ENCODE data around the gene ADAMTS3. TPM values are rescaled to one million over a fixed set of nuclear protein-coding genes. Genes with fewer than 3 reads are reported as not detected.

The ADAMTS3 gene
- total RNA-seq, 2 donors from 2014 or later: 5.8 to 13.0 TPM

DNA sequence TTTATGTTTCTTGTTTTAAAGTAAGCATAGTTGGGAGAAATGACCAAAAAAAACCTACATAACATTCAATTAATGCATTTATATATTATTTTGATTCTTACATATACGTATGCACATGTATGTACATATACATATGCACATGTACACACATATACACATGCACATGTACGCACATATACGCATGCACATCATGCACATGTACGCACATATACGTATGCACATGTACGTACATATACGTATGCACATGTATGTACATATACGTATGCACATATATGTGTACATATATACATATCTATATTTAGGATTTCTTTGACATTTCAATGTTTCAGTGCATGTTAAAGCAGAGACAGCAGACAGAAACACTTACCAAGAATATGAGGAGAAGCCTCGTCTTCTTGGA lies 263.4 kb downstream of the ADAMTS3 start:
- Mint-ChIP-seq H3K4me3 (no peak overlapping the region), H3K27ac (no peak overlapping the region), H3K36me3 (ENCODE audit: low read depth) (no peaks in the 10 kb centered on the region), H3K4me1 (peaks cover 2% of the 10 kb centered on the region), H3K9me3 (no peaks in the 10 kb centered on the region), H3K27me3 (ENCODE audit: insufficient read depth) (no peaks in the 10 kb centered on the region)
- DNase-seq: no peak
- no peaks in the 10 kb centered on the region for H3K4me1 ChIP-seq (ENCODE audit: control insufficient read depth, insufficient read depth, low read length)
- no peak for TF ChIP-seq CTCF (conservative IDR thresholded peaks at IDR 0.05)
- no peak overlapping the region for H3K9ac ChIP-seq (ENCODE audit: extremely low read depth, low read length, poor library complexity, severe bottlenecking)
- WGBS, 2 experiments (ENCODE audit: insufficient coverage in 1 of 2, insufficient read length in 1 of 2): 94 to 100% methylated on average over 4 to 8 of the region's 9 CpGs
- H3K27me3 ChIP-seq (ENCODE audit: control insufficient read depth, insufficient read depth, low read length, poor library complexity, severe bottlenecking): no peaks in the 10 kb centered on the region
- no peaks in the 10 kb centered on the region for H3K9me3 ChIP-seq (ENCODE audit: control insufficient read depth, low read length)
- H3K27ac ChIP-seq (ENCODE audit: low read depth, low read length): no peak overlapping the region
- no peak overlapping the region for H3K4me3 ChIP-seq (ENCODE audit: low read length)
- H3K36me3 ChIP-seq (ENCODE audit: control insufficient read depth, insufficient read depth, low read length): no peaks in the 10 kb centered on the region

GRCh38 chr4:72305080-72305479 lies 263.9 kb downstream of the ADAMTS3 start:
- WGBS, 2 experiments (ENCODE audit: insufficient coverage in 1 of 2, insufficient read length in 1 of 2): 80 to 88% methylated on average over 2 to 3 of the region's 4 CpGs
- Mint-ChIP-seq H3K27ac (no peak overlapping the region), H3K9me3 (no peaks in the 10 kb centered on the region), H3K36me3 (ENCODE audit: low read depth) (no peaks in the 10 kb centered on the region), H3K4me3 (no peak overlapping the region), H3K4me1 (peaks cover 2% of the 10 kb centered on the region), H3K27me3 (ENCODE audit: insufficient read depth) (no peaks in the 10 kb centered on the region)
- H3K36me3 ChIP-seq (ENCODE audit: control insufficient read depth, insufficient read depth, low read length): no peaks in the 10 kb centered on the region
- no peak overlapping the region for H3K9ac ChIP-seq (ENCODE audit: extremely low read depth, low read length, poor library complexity, severe bottlenecking)
- no peak for DNase-seq
- no peaks in the 10 kb centered on the region for H3K4me1 ChIP-seq (ENCODE audit: control insufficient read depth, insufficient read depth, low read length)
- H3K4me3 ChIP-seq (ENCODE audit: low read length): no peak overlapping the region
- H3K27ac ChIP-seq (ENCODE audit: low read depth, low read length): no peak overlapping the region
- H3K9me3 ChIP-seq (ENCODE audit: control insufficient read depth, low read length): no peaks in the 10 kb centered on the region
- TF ChIP-seq CTCF (conservative IDR thresholded peaks at IDR 0.05): no peak
- H3K27me3 ChIP-seq (ENCODE audit: control insufficient read depth, insufficient read depth, low read length, poor library complexity, severe bottlenecking): no peaks in the 10 kb centered on the region

DNA sequence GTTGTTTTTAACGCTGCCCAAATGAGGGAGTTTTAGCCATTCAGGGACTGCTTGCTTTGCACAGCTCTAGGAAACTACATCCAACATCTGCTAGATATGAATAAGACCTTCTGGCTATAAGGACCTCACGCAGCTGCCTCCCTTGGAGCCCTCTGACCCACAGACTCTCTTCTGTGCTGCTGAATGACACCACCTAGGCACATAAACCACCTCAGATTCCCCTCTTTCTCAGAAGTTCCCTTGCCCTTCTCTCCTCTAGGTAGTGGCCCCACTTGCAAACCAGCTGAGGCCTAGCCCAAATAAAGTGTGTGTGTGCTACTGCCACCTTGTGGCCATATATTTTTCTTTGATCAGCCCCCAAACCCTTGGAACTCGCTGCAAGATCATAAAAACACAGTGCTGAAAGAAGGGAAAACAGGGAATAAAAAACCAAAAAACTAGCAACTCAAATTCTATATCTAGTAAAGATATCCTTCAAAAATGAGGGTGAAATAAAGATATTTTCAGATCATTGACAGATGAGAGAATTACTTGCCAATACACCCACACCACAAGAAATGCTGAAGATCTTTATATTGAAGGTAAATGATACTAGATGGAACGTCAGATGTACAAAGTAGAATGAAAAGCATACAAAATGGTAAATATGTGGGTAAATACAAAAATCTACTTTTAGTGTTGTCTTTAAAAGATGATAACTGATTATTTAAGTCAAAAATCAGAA lies 265.9 kb downstream of the ADAMTS3 start:
- Histone ChIP-seq H3K27me3 (ENCODE audit: control insufficient read depth, insufficient read depth, low read length, poor library complexity, severe bottlenecking) (no peaks in the 10 kb centered on the region), H3K4me1 (ENCODE audit: control insufficient read depth, insufficient read depth, low read length) (no peaks in the 10 kb centered on the region), H3K9me3 (ENCODE audit: control insufficient read depth, low read length) (no peaks in the 10 kb centered on the region), H3K9ac (ENCODE audit: extremely low read depth, low read length, poor library complexity, severe bottlenecking) (no peak overlapping the region), H3K4me3 (ENCODE audit: low read length) (no peak overlapping the region), H3K27ac (ENCODE audit: low read depth, low read length) (no peak overlapping the region), H3K36me3 (ENCODE audit: control insufficient read depth, insufficient read depth, low read length) (no peaks in the 10 kb centered on the region)
- H3K27me3 Mint-ChIP-seq (ENCODE audit: insufficient read depth): no peaks in the 10 kb centered on the region
- peak; percentile 83 for DNase-seq
- peak; percentile 85 for TF ChIP-seq CTCF (conservative IDR thresholded peaks at IDR 0.05)
- 75 to 94% methylated on average over 2 to 4 of the region's 4 CpGs for WGBS, 2 experiments (ENCODE audit: insufficient coverage in 1 of 2, insufficient read length in 1 of 2)
- H3K36me3 Mint-ChIP-seq (ENCODE audit: low read depth): no peaks in the 10 kb centered on the region
- H3K4me1 Mint-ChIP-seq: peaks cover 2% of the 10 kb centered on the region
- H3K9me3 Mint-ChIP-seq: no peaks in the 10 kb centered on the region
- no peak overlapping the region for H3K4me3 Mint-ChIP-seq
- H3K27ac Mint-ChIP-seq: no peak overlapping the region
